Esophagus squamous epithelium (tissue), 4 donors: ENCODE data around the gene BPIFB4.

ENCODE experiments used
- POLR2A ChIP-seq, 4 donors: fragments of 450-650 bp; IDR thresholded peaks; one replicate each; pipeline ENCODE4 v1.6.1; 2017; ENCODE audit warnings: antibody characterized with exemption in 4 of 4, mild to moderate bottlenecking in 4 of 4, moderate library complexity in 3 of 4
- TF ChIP-seq, protein P1 (sequence below), 6 experiments: fragments of 450-650 bp in 4 of 6; fragments of 200-600 bp in 2 of 6; sonication (generic) in 2 of 6; IDR thresholded peaks; one replicate each; pipeline ENCODE4 v1.5.1; 2016 to 2019; ENCODE audit warnings: antibody characterized with exemption in 6 of 6, mild to moderate bottlenecking in 4 of 6, moderate library complexity in 4 of 6

GRCh38 chr20:33038243-33038642, 41.2 kb upstream of the BPIFB4 start:
- TF ChIP-seq, protein P1, sequence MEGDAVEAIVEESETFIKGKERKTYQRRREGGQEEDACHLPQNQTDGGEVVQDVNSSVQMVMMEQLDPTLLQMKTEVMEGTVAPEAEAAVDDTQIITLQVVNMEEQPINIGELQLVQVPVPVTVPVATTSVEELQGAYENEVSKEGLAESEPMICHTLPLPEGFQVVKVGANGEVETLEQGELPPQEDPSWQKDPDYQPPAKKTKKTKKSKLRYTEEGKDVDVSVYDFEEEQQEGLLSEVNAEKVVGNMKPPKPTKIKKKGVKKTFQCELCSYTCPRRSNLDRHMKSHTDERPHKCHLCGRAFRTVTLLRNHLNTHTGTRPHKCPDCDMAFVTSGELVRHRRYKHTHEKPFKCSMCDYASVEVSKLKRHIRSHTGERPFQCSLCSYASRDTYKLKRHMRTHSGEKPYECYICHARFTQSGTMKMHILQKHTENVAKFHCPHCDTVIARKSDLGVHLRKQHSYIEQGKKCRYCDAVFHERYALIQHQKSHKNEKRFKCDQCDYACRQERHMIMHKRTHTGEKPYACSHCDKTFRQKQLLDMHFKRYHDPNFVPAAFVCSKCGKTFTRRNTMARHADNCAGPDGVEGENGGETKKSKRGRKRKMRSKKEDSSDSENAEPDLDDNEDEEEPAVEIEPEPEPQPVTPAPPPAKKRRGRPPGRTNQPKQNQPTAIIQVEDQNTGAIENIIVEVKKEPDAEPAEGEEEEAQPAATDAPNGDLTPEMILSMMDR (IDR thresholded peaks at IDR 0.05), result no peak
- no peak for TF ChIP-seq POLR2A (IDR thresholded peaks at IDR 0.05)
